A673 (cell line): ENCODE results near the gene GJC2. TPM values are rescaled to one million over a fixed set of nuclear protein-coding genes. Genes with fewer than 3 reads are reported as not detected.

Experiments used
- BruUV-seq: library from RNA; stranded (reverse); fragments of 400-500 nt; replicated peaks from 2 replicates; lab custom pipeline; 2021; lab: Mats Ljungman, UMichigan
- CTCF ChIA-PET: fragments of 300-600 bp; sonication (Branson Sonifier 250); formaldehyde crosslinking; loops from one replicate; lab custom pipeline; 2022; ENCODE audit warnings: antibody characterized with exemption; lab: Charles Lee
- POLR2A ChIA-PET: fragments of 300-600 bp; sonication (Branson Sonifier 250); formaldehyde crosslinking; loops from one replicate; lab custom pipeline; 2022; ENCODE audit warnings: antibody characterized with exemption; ENCODE audit not compliant: low non-redundant PET; lab: Charles Lee
- DNase-seq: peaks from one replicate; pipeline ENCODE4 v3.0.0-alpha.2; 2015; ENCODE audit warnings: low spot score
- H3K27ac ChIP-seq: fragments of 200-600 bp; sonication (generic); 2 replicates; pipeline ENCODE4 v1.5.1; 2016; ENCODE audit warnings: mixed run types, low read depth, mild to moderate bottlenecking, mixed read lengths, antibody characterized with exemption, low read length; ENCODE audit not compliant: poor library complexity, severe bottlenecking
- H3K27me3 ChIP-seq: fragments of 200-600 bp; sonication (generic); replicated peaks from 2 replicates; pipeline ENCODE4 v1.6.1; 2017; ENCODE audit warnings: mixed run types, low read depth, mild to moderate bottlenecking, mixed read lengths, antibody characterized with exemption, low read length; ENCODE audit not compliant: insufficient read depth, poor library complexity
- H3K36me3 ChIP-seq: fragments of 200-600 bp; sonication (generic); 2 replicates; pipeline ENCODE4 v1.6.1; 2016; ENCODE audit warnings: mixed run types, mild to moderate bottlenecking, mixed read lengths, antibody characterized with exemption, low read length; ENCODE audit not compliant: insufficient read depth, poor library complexity, severe bottlenecking
- H3K4me1 ChIP-seq: fragments of 200-600 bp; sonication (generic); 2 replicates; pipeline ENCODE4 v1.6.1; 2017; ENCODE audit warnings: mixed run types, mild to moderate bottlenecking, mixed read lengths, antibody characterized with exemption, low read length; ENCODE audit not compliant: insufficient read depth, poor library complexity, severe bottlenecking
- H3K4me3 ChIP-seq: fragments of 200-600 bp; sonication (generic); 2 replicates; pipeline ENCODE4 v1.5.1; 2016; ENCODE audit warnings: low read depth, mixed run types, mild to moderate bottlenecking, mixed read lengths, low read length; ENCODE audit not compliant: poor library complexity, severe bottlenecking
- H3K9me3 ChIP-seq: fragments of 200-600 bp; sonication (generic); 2 replicates; pipeline ENCODE4 v1.6.1; 2016; ENCODE audit warnings: mixed run types, low read depth, mild to moderate bottlenecking, mixed read lengths, antibody characterized with exemption, low read length; ENCODE audit not compliant: poor library complexity, severe bottlenecking
- CTCF ChIP-seq: fragments of 300-800, 200-600 bp; sonication (generic); conservative IDR thresholded peaks from 2 replicates; pipeline ENCODE4 v1.5.1; 2017; ENCODE audit warnings: low read depth, mild to moderate bottlenecking, antibody characterized with exemption, low read length, moderate library complexity, mixed read lengths
- EZH2 ChIP-seq: fragments of 200-600 bp; sonication (generic); IDR thresholded peaks from 2 replicates; pipeline ENCODE4 v1.6.1; 2017; ENCODE audit warnings: borderline replicate concordance, low read depth, mild to moderate bottlenecking, mixed read lengths, antibody characterized with exemption, low read length; ENCODE audit not compliant: poor library complexity, severe bottlenecking
- intact Hi-C: fragments of 100-400 bp; cut with micrococcal nuclease; formaldehyde crosslinking; loops from one replicate; pipeline ENCODE4 v1.10.0; 2022; ENCODE audit not compliant: unreplicated experiment
- total RNA-seq: library from RNA; stranded (reverse); gene quantifications from 2 replicates; pipeline ENCODE4 v1.2.3, GENCODE V29; 2021

Gene GJC2
- total RNA-seq, 1 experiment from 2014 or later = 0.97 TPM

DNA sequence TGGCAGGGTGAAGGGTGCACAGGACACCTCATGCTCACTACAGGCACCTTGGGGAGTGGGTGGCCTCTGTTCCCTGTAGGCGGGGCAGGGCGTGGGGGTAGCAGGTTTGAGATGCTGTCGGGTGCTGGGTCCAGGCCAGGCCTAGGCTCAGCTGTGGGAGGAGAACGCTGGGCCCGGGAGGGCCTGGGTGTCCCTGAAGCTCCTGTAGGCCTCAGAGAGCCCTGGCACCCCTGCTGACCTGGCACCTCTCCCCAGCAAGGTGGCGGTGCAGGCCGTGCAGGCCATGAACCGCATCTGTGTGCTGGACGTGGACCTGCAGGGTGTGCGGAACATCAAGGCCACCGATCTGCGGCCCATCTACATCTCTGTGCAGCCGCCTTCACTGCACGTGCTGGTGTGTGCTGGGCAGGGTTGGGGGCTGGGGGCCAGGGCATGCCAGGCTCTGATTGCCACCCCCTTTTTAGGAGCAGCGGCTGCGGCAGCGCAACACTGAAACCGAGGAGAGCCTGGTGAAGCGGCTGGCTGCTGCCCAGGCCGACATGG is 2.5 kb upstream of the GJC2 start:
- Histone ChIP-seq H3K4me1 (peaks cover 11% of the 10 kb centered on the region), H3K36me3 (no peaks in the 10 kb centered on the region), H3K9me3 (no peaks in the 10 kb centered on the region), H3K4me3 (no peak overlapping the region), H3K27ac (no peak overlapping the region), H3K27me3 (no peaks in the 10 kb centered on the region)
- no peak for DNase-seq
- no TSS peak for BruUV-seq
- TF ChIP-seq CTCF (no peak), EZH2 (no peak)
- CTCF ChIA-PET = no interaction called here
- POLR2A ChIA-PET = no interaction called here
- intact Hi-C loops = no loop called here

DNA sequence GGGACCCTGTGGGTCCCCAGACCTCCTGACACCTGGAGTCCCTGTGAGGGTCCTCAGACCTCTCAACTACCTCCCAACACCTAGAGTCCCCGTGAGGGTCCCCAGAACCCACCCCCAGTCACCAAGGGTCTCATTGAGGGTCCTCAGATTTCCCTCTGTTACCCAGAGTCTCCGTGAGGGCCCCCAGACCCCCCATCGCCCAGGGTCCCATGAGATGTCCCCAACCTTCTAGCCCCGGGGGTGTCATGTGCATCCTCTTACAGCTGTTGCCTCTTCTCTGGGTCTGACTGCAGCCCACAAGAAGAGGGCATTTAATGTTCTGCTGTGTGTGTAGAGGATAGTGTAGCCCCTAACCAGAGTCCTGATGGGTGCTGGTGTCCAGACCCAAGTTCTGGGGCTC is 2.0 kb upstream of the GJC2 start:
- TF ChIP-seq EZH2 (no peak), CTCF (no peak)
- peaks cover 6% of the 10 kb centered on the region for H3K4me1 ChIP-seq
- no peak overlapping the region for H3K4me3 ChIP-seq
- no peak for DNase-seq
- no peaks in the 10 kb centered on the region for H3K36me3 ChIP-seq
- no peaks in the 10 kb centered on the region for H3K9me3 ChIP-seq
- intact Hi-C loops = no loop called here
- H3K27ac ChIP-seq = no peak overlapping the region
- POLR2A ChIA-PET = no interaction called here
- H3K27me3 ChIP-seq = no peaks in the 10 kb centered on the region
- BruUV-seq = no TSS peak
- CTCF ChIA-PET = no interaction called here

DNA sequence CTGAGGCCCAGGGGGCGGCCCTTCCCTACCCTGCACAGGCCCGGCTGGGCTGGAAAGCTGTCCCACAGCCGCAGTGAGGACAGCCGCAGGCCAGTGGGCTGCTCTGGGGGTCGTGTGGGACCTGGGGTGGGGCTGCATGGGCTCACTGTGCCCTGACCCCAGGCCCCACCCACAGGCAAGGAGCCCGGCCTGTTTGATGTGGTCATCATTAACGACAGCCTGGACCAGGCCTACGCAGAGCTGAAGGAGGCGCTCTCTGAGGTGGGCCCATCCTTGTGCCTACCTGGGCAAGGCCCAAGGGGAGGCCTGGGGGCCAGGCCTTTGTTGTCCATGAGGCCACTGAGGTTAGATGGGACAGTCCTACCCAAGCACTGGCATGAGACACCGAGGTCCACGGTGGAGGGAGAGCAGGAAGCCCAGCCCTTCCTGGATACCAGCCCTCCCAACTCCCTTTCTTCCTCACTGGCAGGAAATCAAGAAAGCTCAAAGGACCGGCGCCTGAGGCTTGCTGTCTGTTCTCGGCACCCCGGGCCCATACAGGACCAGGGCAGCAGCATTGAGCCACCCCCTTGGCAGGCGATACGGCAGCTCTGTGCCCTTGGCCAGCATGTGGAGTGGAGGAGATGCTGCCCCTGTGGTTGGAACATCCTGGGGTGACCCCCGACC is 1.4 kb upstream of the GJC2 start:
- Histone ChIP-seq H3K4me3 (no peak overlapping the region), H3K36me3 (no peaks in the 10 kb centered on the region), H3K4me1 (peaks cover 2% of the 10 kb centered on the region), H3K27ac (no peak overlapping the region), H3K27me3 (no peaks in the 10 kb centered on the region), H3K9me3 (no peaks in the 10 kb centered on the region)
- DNase-seq = no peak
- no TSS peak for BruUV-seq
- ChIA-PET CTCF (no interaction called here), POLR2A (no interaction called here)
- no peak for TF ChIP-seq CTCF
- no peak for TF ChIP-seq EZH2
- intact Hi-C loops = no loop called here
